IPS DF 19.7 (cell line): ENCODE data around the gene HACE1.
A peak's percentile ranks its signal among the peaks of the same experiment; 100 is the strongest.
"Not testable (repeated sequence)": the region's sequence is repeated elsewhere in the genome, so short reads cannot be mapped to it uniquely, and the experiment has no call there.

ENCODE experiments used
- DNase-seq: peaks from one replicate; pipeline ENCODE4 v3.0.0-alpha.2; 2013; ENCODE audit warnings: low read depth, low spot score

HACE1 gene, protein sequence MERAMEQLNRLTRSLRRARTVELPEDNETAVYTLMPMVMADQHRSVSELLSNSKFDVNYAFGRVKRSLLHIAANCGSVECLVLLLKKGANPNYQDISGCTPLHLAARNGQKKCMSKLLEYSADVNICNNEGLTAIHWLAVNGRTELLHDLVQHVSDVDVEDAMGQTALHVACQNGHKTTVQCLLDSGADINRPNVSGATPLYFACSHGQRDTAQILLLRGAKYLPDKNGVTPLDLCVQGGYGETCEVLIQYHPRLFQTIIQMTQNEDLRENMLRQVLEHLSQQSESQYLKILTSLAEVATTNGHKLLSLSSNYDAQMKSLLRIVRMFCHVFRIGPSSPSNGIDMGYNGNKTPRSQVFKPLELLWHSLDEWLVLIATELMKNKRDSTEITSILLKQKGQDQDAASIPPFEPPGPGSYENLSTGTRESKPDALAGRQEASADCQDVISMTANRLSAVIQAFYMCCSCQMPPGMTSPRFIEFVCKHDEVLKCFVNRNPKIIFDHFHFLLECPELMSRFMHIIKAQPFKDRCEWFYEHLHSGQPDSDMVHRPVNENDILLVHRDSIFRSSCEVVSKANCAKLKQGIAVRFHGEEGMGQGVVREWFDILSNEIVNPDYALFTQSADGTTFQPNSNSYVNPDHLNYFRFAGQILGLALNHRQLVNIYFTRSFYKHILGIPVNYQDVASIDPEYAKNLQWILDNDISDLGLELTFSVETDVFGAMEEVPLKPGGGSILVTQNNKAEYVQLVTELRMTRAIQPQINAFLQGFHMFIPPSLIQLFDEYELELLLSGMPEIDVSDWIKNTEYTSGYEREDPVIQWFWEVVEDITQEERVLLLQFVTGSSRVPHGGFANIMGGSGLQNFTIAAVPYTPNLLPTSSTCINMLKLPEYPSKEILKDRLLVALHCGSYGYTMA

GRCh38 chr6:104859225-104860146, at the start of gene HACE1:
Gene HACE1 (minus strand): TSS chr6:104859919. CDS start chr6:104859642, 277 bp downstream.
- DNase-seq: peak; percentile 61

GRCh38 chr6:104908888-104909525, 49.3 kb upstream of the HACE1 start:
- DNase-seq: no peak

GRCh38 chr6:104908031-104908887, 48.5 kb upstream of the HACE1 start:
- no peak for DNase-seq

- DNase-seq: not testable (repeated sequence)
Measured at GRCh38 chr6:104898893-104899292, 39.2 kb upstream of the HACE1 start.

DNA sequence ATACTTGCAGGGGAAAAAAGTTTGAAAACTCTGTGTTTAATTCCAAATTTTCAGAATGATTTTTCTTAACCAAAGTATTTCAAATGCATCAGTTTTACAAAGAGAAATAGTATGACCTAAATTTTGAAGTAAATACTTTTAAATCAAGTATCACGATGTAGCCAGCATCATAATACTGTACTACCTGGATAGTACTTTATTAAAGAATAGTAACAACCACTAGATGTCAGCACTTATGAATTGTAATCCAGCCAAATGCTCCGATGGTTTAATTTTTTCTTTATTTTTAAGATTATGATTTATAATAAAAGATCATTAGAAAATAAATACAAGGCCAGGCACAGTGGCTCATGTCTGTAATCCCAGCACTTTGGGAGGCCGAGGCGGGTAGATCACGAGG, 37.2 kb upstream of the HACE1 start:
- DNase-seq: no peak

DNA sequence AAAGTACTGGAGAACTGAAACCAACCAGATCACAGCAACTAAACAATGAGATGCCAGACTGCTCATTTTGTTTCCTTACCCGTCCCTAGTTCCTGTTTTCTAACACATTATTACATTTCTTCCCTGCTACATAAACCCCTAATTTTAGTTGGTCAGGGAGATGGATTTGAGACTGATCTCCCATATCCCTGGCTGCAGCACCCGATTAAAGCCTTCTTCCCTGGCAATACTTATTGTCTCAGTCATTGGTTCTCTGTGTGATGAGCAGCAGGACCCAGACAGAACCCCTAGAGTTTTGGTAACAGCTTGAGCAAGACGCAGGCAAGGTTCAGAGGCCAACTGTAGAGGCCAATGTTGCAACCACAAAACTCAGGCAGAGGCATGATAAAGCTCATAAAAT, 28.3 kb upstream of the HACE1 start:
- DNase-seq: no peak

DNA sequence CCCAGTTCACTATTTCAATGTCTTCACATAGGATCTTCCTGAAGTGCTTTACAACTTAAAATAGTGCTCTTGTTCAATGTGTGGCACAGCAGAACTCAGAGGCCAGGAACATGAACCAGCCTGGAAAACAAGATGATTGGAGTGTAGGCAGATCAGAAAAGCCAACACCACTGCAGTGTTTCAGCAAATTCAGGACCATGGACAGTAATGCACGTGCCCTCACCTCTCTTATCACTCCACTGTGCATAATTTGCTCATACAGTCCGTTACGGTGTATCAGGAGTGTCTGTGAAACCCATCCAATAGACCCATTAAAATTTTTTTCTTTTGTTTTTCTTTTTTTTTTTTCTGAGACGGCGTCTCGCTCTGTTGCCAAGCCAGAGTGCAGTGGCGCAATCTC, 27.6 kb upstream of the HACE1 start:
- no peak for DNase-seq

- DNase-seq: no peak
Measured at GRCh38 chr6:104885518-104886043, 25.9 kb upstream of the HACE1 start.

DNA sequence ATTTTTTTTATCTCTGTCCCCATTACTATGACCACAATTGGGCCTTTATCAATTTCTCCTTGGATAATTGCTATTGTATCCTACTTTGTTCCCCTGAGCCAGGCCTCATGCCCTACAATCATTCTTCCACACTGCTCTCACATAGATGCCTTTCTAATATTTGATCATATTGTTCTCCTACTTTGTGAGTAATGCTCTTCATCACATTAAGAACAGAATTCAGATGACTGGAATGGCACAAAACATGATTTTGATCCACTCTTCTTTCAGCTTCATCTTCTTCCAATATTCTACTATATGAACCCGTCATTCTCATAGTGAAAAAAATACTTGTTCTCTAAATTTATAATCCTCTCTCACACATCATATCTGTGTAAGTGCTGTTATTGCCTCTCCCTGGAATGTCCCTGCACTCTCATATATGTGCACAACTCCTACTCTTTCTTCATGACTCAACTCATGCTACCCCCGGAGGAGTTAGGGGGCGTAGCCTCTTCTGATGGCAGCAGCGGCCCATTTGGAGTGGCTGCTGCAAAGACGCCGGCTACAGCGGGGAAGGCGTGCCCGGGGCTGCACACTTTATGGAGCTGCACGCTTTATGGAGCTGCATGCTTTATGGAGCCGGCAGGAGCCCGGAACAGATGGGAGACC, 25.3 kb upstream of the HACE1 start:
- no peak for DNase-seq

DNA sequence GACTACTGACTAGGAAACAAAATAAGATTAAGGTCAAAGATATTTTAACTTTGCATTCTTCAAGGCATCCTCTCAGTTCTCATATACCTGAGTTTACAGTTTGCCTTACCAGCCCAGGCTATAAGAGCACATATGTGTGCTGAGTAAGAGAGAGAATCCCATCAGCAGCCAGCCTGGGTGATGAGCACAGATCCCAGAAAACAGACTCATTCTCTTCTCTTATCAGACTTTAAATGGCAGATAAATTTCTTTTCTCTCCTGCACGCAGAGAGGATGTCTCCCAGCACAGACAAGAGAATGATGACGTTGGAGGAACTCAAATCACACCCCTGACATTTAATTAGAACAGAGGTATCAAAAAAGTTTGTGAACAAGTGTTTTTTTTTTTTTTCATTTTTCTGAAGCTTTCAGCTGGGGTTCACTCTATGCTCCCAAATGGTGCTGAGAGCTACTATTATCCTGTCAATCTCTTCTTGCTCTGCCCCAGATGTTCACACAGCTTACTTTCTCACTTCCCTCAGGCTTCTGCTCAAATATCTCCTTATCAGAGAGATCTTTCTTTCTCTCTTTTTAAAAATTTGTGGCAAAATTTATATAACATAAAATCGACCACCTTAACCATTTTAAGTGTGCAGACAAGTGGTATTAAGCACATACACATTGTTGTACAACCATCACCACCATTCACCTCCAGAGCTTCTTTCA, 22.4 kb upstream of the HACE1 start:
- DNase-seq: no peak

DNA sequence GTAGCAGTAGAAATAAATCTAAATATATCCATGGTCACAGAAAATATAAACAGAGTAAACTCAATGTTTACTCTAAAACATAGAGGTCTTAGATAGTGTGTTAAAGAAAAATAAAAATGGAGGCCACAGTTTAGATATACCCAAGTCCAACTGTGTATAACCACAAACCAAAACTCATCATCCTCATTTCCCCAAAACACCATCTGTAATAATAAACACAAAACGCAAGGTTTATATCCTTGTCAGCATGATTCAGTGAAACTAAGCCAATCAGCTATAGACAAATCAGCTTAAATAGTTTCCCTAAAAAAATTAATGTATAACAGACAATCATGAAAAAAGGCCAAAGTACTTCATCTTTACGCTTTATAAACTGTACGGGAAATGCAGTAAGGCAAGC, 2.7 kb upstream of the HACE1 start:
- DNase-seq: no peak

GRCh38 chr6:104860221-104860620, 502 bp upstream of the HACE1 start:
- no peak for DNase-seq

- DNase-seq: no peak
Measured at GRCh38 chr6:104858642-104859041, 1.1 kb downstream of the HACE1 start.

- DNase-seq: no peak
Measured at GRCh38 chr6:104855507-104855906, 4.2 kb downstream of the HACE1 start.

DNA sequence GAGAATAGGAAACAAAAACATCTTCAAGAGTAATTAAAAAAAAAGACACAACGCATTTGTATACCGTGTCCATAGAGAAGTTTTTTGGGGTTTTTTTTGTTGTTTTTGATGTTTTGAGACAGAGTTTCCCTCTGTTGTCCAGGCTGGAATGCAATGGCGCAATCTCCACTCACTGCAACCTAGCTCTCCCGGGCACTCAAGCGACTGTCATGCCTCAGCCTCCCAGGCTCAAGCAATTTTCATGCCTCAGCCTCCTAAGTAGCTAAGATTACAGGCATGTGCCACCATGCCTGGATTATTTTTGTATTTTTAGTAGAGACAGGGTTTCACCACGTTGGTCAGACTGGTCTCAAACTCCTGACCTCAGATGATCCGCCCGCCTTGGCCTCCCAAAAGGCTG, 12.0 kb downstream of the HACE1 start:
- DNase-seq: not testable (repeated sequence)

GRCh38 chr6:104843229-104843628, 16.5 kb downstream of the HACE1 start:
- no peak for DNase-seq

DNA sequence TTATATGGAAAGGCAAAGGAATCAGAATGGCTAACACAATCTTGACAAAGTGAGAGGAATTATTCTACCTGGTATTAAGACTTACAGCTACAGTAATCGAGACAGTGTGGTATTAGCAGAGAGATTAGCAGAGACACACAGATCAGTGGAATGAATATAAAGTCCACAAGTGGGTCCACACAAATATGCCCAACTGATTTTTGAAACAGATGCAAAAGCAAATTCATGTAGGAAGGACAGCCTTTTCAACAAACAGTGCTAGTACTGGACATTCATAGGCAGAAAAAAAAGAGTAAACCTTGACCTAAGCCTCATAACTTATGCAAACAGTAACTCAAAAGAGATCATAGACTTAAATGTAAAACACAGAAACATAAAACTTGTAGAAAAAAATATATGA, 22.6 kb downstream of the HACE1 start:
- no peak for DNase-seq

DNA sequence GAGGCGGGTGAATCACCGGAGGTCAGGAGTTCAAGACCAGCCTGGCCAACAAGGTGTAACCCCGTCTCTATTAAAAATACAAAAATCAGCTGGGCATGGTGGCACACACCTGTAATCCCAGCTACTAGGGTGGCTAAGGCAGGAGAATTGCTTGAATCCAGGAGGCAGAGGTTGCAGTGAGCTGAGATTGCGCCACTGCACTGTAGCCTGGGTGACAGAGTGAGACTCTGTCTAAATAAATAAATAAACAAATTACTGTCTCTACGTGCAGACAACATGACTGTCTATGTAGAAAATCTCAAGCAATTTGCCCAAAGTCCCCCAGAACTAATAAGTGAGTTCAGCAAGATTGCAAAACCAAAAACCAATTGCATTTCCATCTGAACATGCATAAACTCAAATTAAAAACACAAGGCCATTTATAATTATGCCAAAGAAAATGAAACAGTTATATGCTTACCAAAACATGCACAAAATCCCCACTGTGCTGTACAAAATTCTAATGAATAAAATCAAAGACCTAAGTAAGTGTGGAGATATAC, 23.2 kb downstream of the HACE1 start:
- not testable (repeated sequence) for DNase-seq
